Mesodermal cell (in vitro differentiated cells): ENCODE data around the gene WWTR1.

Experiments used
- H3K27ac ChIP-seq: 2 replicates; pipeline ENCODE4 v1.7.0; 2013; ENCODE audit warnings: mild to moderate bottlenecking, low read depth, low read length, moderate library complexity; ENCODE audit not compliant: severe bottlenecking
- H3K36me3 ChIP-seq: 2 replicates; pipeline ENCODE4 v1.7.1; 2013; ENCODE audit warnings: mild to moderate bottlenecking, low read length, moderate library complexity; ENCODE audit not compliant: control insufficient read depth, insufficient read depth
- H3K4me1 ChIP-seq: one replicate; pipeline ENCODE4 v1.7.1; 2013; ENCODE audit warnings: mild to moderate bottlenecking, low read length; ENCODE audit not compliant: insufficient read depth, control insufficient read depth, poor library complexity, severe bottlenecking
- H3K4me3 ChIP-seq: 2 replicates; pipeline ENCODE4 v1.7.0; 2013; ENCODE audit warnings: low read length, control low read depth, mild to moderate bottlenecking; ENCODE audit not compliant: insufficient read depth, poor library complexity, severe bottlenecking; ENCODE audit errors: extremely low read depth
- H3K9me3 ChIP-seq: 2 replicates; pipeline ENCODE4 v1.7.1; 2013; ENCODE audit warnings: mild to moderate bottlenecking, low read length, moderate library complexity; ENCODE audit not compliant: control insufficient read depth
- WGBS, 2 experiments: methylation state at CpG; one replicate each; pipeline ENCODE4 v1.1.5; 2013; ENCODE audit warnings: missing lambda C conversion rate in 2 of 2; ENCODE audit not compliant: insufficient coverage in 2 of 2; 5-methylcytosine and 5-hydroxymethylcytosine counted together

Gene WWTR1

DNA sequence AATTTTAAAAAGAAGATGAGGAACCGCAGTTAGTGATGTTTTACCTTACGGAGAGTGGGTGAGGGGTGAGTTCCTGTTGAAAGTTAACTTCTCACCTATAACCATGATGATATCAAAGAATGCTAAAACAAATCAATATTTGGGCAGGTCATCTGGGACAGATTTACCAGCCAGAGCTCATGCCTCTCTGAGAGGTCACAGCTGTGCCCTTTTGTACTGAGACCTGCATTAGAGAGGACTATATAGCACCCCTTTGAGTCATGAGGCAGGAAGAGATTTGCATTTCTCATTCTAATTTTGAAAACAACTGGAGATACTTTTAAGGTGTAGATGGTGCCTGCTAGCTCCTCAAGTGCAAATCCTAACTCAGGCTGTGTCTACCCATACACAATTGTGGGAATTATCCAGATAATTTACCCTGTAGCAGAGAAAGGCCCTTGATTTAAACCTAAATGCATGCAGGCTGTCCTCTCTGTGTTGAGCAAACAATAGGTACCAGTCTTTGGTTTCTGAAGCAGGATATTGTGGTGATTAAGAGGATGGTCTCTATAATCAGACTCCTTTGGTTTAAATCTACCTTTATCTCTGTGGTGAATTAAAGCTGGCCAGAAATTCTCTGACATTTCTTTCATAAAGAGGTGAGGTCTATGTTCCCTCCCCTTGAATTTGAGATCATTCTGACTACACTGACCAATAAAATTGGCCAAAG is 189.2 kb downstream of the WWTR1 start:
- peaks cover 46% of the 10 kb centered on the region for H3K4me1 ChIP-seq
- H3K9me3 ChIP-seq = no peaks in the 10 kb centered on the region
- no peaks in the 10 kb centered on the region for H3K36me3 ChIP-seq
- no peak overlapping the region for H3K4me3 ChIP-seq
- WGBS, 2 experiments = no CpG with 5 or more reads among the region's 2 CpGs
- no peak overlapping the region for H3K27ac ChIP-seq
